Astrocyte of the cerebellum (primary cell): Measurements from ENCODE around the gene ZNF554.
"Not testable (repeated sequence)": the region's sequence is repeated elsewhere in the genome, so short reads cannot be mapped to it uniquely, and the experiment has no call there.

Experiments used
- DNase-seq: peaks from one replicate; pipeline ENCODE4 v3.0.0-alpha.2; 2011; ENCODE audit warnings: low read depth
- H3K4me3 ChIP-seq: 2 replicates; pipeline ENCODE4 v1.5.1; 2011; ENCODE audit warnings: mild to moderate bottlenecking, low read depth, low read length, moderate library complexity
- CTCF ChIP-seq: IDR thresholded peaks from 2 replicates; pipeline ENCODE4 v1.5.1; 2012; ENCODE audit warnings: low read length, low read depth, moderate library complexity, mild to moderate bottlenecking; ENCODE audit errors: missing control alignments
- in situ Hi-C: cut with HindIII; loops from 2 replicates; pipeline ENCODE4 v1.10.0; 2017; ENCODE audit warnings: low sequenced_read_pairs

Gene ZNF554

DNA sequence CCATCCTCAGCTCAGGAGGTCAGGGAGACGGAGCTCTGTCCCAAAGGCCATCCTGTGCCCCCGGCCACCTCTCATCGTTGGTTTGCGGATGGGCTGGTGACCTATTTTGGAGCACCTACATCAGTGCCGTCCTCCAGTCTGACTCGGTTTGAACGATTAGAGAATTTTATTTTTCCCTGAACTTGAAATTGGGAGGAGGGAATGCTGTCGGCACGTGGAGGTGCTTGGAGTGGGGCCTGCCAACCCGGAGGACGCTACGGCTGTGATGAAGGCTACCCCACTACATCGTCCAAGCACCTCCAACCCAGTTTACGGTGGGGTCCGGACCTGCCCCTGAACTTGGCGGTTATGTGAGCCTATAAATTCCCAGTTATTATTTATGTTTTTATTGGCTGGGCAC is 3.0 kb upstream of the ZNF554 start:
- no peak for DNase-seq
- no peak for TF ChIP-seq CTCF
- no peak overlapping the region for H3K4me3 ChIP-seq
- in situ Hi-C loops = no loop called here

- in situ Hi-C loops, H3K4me3 ChIP-seq, DNase-seq: not testable (repeated sequence)
Observed at GRCh38 chr19:2817237-2817829, 2.3 kb upstream of the ZNF554 start.

- no peak for TF ChIP-seq CTCF
- DNase-seq = no peak
- in situ Hi-C loops = no loop called here
- H3K4me3 ChIP-seq = peak overlapping the region; percentile 75
Observed at GRCh38 chr19:2820112-2820702, 539 bp downstream of the ZNF554 start.

DNA sequence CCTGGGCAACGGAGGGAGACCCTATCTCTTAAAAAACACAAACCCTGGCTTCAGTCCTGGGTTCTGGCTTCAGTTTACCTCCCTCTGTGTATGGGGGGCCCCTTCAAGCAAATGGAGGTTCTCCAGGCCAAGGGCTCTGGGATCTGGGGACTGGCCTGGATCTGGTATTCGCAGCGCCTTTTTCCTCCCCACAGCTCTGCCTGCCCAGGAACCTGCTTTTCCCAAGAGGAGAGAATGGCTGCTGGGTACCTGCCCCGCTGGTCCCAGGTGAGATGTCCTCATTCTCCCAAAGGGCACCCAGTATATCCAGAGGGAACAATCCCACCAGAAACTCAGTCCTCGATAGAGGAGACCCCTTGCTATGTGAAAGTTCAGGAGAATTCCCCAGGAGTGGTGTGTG is 3.2 kb downstream of the ZNF554 start:
- in situ Hi-C loops = no loop called here
- no peak overlapping the region for H3K4me3 ChIP-seq
- DNase-seq = no peak
- TF ChIP-seq CTCF = no peak

- no peak for TF ChIP-seq CTCF
- DNase-seq = no peak
- no peak overlapping the region for H3K4me3 ChIP-seq
- in situ Hi-C loops = no loop called here
Observed at GRCh38 chr19:2823646-2824045, 4.0 kb downstream of the ZNF554 start.

- DNase-seq = no peak
- no peak for TF ChIP-seq CTCF
- no peak overlapping the region for H3K4me3 ChIP-seq
- in situ Hi-C loops = no loop called here
Observed at GRCh38 chr19:2824129-2824528, 4.5 kb downstream of the ZNF554 start.

- no peak for DNase-seq
- in situ Hi-C loops = no loop called here
- H3K4me3 ChIP-seq = no peak overlapping the region
- TF ChIP-seq CTCF = no peak
Observed at GRCh38 chr19:2827022-2827421, 7.4 kb downstream of the ZNF554 start.
